GM21576 (cell line): ENCODE results near the gene AGPAT4.

Source experiments
- ATAC-seq: cut with Tn5 transposase; IDR thresholded peaks from one replicate; pipeline ENCODE4 v1.9.1; 2021; ENCODE audit warnings: mild to moderate bottlenecking, moderate library complexity; ENCODE audit not compliant: unreplicated experiment

AGPAT4 gene

DNA sequence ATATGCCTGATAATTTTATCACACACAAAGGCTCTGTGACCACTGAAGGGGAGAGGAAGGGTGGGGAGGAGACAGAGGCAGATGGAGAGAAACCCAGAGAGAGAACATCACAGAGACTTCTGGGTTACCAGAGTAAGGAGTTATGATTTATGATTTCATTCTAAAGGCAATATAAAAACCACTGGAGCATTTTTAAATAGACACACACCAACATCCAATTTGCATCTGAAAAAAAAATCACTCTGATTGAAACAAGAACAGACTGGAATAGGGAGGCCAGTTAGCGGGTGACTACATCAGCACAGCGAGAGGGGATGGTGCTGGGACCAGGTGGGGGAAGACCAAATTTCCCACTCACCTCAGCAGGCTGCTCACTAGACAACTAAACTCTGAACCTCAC, 104.8 kb downstream of the AGPAT4 start:
- no peak for ATAC-seq

GRCh38 chr6:161168281-161168891, 105.5 kb downstream of the AGPAT4 start:
- no peak for ATAC-seq

DNA sequence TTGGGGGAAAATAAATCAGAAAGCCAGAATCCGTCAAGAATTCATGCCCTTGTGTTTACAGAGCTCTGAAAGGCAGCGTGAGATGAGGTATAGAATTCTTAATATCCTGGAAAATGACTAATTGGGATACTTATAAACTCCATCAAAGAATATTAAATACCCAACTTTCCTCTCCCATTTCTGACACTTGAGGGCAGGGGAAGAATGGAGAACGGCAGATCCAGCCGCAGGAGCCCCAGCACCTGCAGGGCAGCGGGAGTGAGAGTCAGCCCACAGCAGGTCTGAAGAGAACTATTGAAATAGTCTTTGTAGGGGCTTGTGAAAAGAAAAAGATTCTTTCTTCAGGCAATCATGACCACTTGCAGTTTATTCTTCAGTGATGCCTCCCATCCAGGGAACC, 107.2 kb downstream of the AGPAT4 start:
- no peak for ATAC-seq

- ATAC-seq, result no peak
These were observed 107.7 kb downstream of the AGPAT4 start for GRCh38 chr6:161166176-161166575.

DNA sequence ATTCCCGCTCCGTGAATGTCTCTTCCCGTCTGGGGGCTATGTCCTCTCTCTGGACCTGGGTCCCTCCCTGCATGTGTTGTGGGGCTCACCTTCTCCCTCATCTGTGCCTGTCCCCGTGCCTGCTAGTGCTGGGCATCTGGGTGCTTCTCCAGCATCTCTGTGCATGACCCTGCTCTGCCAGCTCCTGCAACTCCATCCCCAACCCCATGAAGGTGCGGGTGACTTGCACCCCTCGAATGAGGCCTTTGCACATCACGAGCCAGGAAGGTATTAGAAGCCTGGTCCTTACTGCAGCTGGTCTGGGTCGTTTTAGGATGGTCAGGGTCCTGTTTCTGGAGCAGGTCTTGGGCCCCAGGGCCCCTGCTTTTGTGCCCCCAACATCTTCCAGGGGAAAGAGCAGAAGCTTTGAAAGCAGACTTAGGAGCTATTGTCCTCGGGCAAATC, 109.7 kb downstream of the AGPAT4 start:
- no peak for ATAC-seq

DNA sequence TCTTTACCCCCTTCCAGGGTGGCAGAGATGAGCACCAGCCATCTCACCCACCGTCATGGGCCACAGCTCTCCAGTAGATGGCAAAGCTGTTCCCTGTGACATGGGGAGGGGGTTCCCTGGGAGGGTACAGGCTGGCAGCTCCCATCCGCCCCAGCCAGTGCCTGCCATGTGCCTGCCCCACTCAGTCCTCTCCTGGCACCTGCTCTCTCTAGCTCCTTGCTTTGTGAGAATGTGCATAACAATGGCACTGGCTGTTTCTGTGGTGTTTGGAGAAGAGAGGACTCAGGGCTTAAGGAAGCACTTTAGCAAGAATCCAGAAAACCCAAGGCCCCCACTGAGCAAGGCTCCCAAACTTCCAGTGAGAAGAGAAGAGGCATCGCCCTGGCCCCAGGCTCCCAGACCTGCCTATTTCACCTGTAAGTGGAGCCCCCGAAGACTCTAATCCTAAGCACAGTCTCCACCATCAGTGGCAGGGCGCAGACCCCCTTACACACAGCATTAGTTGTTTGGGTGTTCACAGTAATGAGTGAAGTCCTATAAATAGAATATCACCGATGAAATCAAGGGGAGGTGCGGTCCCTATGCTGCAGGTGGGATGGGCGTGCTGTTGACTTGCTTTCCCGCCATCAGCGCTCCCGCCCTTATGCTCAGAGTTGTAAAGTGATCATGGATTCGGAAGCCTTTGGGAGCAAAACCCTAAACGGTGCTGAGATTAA, 110.2 kb downstream of the AGPAT4 start:
- ATAC-seq, result no peak

DNA sequence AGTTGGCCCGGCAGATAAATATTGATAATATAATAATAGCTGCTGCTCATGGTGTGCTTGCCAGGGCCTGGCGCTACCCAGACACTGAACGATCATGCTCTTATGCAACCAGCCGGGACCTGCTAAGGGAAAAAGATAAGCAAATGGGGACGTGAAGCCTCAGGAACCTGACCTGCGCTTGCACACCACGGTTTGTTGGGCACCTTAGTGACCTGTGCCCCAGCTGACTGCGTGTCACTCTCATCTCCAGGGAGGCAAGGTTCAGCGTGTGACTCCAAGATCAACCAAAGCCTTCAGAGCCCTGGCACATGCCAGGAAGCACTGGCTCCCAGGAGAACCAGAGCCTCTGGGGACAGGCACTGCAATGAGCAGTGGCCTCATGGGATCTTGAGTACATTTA, 111.1 kb downstream of the AGPAT4 start:
- no peak for ATAC-seq

GRCh38 chr6:161161889-161162624, 111.8 kb downstream of the AGPAT4 start:
- ATAC-seq, result no peak

DNA sequence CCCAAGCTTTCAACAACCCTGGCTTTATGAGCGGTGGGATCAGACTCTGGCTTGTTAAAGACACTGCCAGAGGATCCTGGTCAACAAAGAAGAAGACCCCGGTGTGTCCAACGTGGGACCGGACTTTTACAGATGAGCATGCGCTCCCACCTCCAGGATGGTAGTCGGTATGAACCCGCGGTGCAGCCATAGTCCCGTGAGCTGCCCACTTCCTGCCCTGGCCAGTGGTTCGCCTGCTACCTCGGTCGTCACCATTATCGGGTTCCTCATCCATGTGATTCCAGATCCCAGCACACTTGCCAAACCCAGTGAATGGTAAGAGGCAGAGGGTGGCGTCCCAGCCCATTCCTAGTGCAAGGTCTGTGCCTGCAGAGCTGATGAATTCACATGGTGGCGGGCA, 112.7 kb downstream of the AGPAT4 start:
- no peak for ATAC-seq

DNA sequence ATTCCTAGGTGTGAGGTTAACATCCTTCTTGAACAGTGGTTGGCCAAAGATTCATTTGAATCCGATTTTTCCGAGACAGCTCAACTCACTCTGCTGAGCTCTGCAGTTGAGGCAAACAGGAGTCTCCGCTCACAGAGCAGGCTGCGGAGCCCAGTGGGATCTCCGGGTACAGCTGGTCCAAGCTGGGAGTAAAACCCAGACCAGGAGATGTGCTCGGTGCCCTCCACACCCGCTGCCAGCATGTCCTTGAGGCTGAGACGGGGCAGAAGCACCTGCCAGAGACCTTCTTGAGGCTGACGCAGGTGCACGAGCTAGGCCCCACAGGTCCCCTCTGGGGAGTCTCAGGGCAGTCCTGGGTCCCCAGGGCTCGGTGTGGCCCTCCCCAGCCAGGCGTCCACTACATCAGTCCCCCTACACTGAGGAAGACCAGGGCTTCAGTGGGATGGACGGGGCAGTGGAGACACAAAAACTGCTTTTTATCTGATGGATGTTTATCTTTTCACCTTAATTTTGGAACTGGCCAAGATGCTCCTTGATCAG, 119.0 kb downstream of the AGPAT4 start:
- no peak for ATAC-seq

- no peak for ATAC-seq
These were observed 120.1 kb downstream of the AGPAT4 start for GRCh38 chr6:161153725-161154124.

DNA sequence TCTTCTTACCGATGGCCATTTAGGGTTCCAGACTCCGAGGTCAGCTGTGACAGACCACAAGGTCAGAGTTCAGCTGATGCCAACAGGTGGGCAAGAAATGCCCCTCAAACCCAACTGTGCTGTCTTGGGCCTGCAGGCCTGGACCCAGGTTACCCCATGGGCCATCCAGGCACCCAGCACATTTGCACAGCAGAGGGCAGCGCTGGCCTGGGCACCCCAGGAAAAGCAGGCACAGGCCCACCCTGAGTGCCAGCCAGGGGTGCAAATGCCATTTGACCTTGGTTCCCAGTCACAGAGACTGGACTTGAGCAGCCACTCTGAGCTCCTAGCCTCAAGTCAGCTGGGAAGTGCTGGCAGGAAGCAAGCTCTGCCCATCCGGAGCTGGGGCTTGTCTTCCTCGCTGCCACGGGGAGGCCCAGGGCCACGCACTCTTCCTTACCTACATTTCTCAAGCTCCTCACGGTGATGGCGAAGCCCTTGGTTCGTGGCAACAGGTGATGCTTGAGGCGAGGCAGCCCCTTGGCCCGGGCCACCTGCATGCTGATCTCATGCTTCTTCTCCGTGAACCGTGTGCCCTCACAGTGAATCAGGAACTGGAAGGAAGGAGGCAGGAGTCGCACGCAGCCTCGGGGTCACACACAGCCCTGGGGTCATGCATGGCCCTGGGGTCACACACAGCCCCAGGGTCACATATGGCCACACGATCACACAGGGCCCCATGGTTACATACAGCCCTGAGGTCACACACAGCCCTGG, 120.8 kb downstream of the AGPAT4 start:
- no peak for ATAC-seq

DNA sequence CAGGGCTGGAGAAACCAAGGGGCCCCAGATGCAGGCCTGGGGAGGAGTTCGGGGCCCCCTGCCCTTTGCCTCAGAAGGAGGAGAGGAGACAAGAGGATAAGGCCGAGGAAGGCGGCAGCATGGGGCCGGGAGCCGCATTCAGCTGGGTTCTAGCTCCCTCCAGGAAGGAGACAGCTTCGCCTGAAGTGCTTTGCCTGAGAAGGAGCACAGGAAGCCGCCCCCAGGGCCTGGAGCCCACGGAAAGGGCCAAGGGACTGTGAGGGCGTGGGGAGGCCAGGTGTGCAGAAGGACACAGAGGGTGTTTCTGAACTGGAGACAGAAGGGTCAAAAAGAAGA, 121.4 kb downstream of the AGPAT4 start:
- no peak for ATAC-seq

DNA sequence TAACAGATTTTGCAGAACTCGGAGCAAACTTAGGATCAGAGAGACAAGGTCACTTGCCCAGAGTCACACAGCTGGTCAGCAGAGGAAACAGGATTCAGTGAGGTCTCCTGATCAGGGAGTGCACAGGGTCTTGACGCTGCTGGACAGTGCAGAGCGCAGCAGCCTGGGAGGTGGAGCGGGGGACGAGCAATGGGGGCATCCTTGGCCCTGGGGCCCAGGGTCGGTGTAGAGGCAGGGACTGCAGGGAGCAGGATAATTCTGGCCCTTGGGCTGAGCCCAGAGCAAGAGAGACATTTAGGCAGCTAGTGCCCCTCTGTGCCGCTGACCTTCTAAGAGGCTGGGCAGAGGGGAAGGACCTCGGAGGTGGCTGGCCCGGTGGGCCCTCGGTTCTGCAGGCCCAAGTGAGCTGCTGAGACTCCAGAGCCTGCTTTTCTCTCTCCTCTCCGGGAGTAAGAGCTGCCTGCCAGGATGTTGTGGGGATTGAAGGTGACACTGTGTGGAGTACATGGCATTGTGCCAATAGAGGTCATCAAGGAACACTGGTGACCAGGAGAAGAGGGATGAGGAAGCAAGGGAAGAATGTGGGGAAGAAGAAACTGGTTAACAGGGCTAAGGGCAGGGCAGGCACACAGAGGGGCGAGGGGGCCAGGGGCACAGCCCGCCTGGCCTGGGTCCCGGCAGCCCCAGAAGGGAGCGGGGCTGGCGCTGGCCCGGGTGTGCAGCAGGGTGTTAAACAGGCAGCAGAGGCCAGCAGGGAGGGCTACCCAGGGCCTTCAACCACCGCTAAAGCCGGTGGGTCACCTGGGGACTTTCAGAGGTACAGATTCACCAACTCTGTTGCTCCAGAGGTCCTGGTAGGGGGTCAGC, 122.0 kb downstream of the AGPAT4 start:
- no peak for ATAC-seq

GRCh38 chr6:161151059-161151645, 122.7 kb downstream of the AGPAT4 start:
- no peak for ATAC-seq

DNA sequence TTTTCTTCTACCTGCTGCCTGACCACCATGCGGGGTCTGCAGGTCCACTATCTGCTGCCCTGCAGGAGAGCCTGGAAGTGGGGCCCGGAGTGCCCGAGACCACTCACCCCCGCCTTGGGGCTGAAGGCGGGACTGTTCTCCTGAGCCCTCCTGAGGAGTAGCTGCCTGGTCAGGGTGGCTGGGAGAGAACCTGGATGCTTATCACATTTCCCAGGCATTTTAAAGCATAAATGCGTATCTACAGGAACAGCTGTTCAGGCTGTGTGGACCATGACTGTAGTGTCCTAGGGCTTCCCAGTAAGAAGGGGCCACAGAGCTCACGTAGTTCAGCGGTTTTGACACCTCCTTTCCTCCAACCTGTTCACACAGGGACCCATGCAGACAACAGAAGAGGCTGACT, 123.3 kb downstream of the AGPAT4 start:
- ATAC-seq, result no peak

GRCh38 chr6:161150136-161150535, 123.7 kb downstream of the AGPAT4 start:
- no peak for ATAC-seq

DNA sequence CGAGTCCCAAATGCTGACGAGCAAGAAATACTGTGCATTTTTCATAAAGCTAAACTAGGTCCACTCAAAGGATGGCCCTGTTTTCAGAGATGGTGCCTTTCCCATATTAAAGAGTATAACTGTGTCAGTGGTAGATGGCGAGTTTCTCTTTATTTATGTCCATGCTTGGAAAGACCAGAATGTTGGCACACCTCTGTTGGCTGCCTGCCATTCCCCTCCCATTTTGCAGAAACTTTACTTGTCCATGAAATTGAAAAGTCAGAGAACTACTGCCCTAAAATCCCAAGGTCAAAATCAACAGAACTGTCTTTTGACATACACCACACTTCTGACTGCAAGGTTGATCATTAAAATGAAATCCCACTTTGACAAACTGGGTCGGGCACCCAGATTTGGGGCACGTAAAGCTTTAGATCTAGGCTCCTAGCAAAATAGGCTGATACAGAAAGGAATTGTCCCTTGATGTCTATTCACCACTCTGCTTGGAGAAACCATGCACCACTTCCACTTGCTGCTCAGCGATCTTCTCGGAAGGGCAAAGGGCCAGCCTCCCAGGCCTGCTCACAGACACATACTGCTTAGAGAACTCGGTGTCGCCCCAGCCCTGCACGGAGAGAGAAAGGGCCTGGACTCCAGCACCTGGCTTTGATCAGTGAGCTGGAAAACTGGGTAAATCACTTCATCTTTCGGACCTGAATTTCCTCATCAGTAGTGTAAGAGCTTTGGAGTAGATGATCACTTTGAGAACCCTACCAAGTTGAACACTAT, 130.0 kb downstream of the AGPAT4 start:
- no peak for ATAC-seq

- no peak for ATAC-seq
These were observed 130.9 kb downstream of the AGPAT4 start for GRCh38 chr6:161142957-161143296.
